NCI-H146 (cell line): ENCODE measurements around the gene WNK2.

Source experiments
- DNase-seq: peaks from one replicate; lab custom pipeline; 2025; lab: John Stamatoyannopoulos, UW

The WNK2 gene

GRCh38 chr9:93295456-93296076 lies 111.6 kb downstream of the WNK2 start:
- DNase-seq = no peak

GRCh38 chr9:93296889-93297480 lies 113.0 kb downstream of the WNK2 start:
- DNase-seq = no peak

GRCh38 chr9:93297659-93298497 lies 113.9 kb downstream of the WNK2 start:
- no peak for DNase-seq

DNA sequence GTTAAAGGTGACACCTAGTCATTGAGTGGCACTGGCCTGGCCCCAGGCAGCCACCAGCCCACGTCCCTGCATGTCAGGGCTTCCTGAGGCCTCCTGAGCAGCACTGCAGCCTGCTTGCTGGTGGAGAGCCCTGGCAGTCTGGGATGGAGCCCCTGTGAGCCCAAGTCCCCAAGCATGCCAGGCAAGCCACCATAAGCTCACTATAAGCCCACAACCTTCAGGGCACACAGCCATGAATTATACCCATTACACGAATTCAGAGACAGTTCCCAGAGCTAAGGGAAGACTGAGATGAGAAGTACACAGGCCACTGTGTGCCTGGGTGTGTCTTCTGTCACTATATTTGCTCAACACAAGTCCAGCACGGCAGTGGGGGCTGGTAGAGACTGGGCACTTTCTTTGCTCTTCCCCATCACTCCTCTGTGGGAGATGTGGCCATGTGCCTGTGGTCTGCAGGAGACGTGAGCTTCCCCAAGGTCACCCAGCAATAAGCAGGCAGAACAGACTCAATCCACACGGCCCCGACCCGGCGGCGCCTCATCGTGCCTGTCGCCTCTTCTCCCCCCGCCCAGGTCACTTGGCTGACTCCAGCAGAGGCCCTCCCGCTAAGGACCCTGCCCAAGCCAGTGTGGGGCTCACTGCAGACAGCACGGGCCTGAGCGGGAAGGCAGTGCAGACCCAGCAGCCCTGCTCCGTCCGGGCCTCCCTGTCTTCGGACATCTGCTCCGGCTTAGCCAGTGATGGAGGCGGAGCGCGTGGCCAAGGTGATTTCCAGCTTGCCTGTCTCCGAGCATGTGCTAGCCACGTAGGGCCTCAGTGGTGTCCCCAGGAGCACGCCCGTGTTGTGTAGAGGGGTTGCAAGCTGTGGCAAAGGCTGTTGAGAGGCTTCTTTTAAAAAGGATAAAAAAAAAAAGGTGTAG lies 114.8 kb downstream of the WNK2 start:
- no peak for DNase-seq

GRCh38 chr9:93299418-93300174 lies 115.7 kb downstream of the WNK2 start:
- DNase-seq = no peak

DNA sequence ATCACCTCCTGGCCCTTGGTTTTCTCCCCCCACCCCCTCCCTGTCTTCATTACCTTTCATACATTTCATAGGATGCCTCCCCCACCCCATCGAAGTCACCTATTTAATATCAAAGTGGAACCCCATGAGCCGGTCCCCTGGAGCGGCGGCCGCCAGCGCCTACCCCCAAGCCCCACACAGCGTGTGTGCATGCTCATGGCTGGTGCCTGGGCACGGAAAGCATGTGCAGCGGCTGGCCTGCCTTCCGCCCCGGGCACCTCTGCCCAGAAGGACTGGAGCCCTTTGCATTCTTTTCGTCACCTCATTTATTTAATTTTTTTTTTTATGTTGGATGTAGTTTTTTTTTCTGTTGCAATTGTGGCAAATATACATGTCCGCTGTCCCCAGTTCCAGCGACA lies 116.2 kb downstream of the WNK2 start:
- DNase-seq = no peak

DNA sequence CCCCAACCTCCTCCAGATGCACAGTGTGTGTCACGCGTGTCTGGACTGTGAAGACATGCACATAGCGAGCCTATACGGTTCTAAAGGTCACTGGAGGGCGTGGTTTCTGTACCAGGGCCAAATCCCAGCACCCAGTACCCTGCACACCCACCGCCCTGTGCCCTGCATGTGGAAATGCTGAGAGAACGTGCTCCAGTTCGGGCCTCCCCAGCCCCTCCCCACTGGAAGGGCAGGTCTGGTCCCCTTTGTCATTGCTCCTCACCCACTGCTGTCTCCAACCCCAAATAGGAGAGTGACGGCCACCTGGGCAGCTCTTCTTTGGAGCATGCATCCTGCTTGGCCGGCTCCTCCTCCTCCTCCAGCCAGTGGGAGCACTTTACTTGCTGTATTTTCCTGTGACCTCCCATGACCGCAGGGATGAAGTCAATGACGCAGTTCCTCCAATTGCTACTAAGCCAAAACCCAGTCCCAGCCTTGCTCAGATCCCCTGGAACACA lies 116.7 kb downstream of the WNK2 start:
- no peak for DNase-seq

DNA sequence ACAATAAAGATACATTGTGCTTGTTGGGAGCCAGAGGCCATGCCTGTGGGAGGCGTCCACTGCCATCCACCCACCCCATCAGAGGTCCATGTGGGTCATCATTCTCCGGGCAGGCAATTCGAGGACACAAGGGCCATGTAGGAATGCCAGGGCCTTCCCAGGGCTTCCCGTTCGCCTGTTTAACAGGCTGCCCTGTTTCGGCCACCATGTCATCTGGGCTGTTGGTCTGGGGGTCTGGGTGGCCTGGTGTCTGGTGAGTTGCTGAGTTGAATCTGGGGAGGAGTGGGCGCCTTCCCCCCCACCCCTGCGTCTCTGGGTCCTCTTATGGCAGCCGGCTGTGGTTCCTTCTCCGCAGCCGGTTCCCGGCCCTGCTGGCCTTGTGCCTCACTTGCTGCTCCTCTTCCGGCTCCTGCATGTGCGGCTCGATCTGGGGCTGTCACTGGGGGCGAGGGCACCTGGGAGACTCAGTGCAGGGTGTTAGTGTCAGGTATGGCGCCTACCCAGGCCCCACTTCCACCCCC lies 117.4 kb downstream of the WNK2 start:
- no peak for DNase-seq

DNA sequence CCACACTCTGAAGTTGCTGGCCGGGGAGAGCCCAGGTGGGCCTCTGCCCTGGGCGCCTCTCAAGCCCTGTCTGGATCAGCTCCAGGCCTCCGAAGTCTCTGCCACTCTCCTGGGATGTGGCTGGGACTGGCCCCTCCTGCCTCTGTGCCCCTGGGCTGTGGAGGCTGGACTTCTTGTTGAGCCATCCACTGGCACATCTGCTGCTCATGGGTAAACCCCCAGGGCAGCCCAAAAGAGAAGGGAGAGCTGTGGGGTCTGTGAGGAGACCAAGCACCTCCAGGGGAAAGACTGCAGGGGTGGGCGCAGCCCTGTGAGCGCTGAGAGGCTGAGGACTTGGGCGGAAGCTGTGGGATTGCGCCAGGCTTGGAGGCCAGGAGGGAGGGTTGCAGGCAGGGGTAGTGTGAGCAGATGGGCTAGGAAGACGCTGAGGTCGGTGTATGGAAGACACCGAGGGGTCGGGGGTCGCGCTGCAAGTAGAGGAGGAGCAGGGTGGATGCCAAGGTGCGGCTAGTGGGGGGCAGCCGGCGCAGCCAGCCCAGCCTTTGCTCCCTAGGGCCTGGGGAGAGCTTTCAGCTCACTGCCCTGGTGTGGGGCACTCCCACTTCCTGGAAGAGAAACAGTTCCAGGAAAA lies 118.1 kb downstream of the WNK2 start:
- DNase-seq = no peak

- peak; percentile 52 for DNase-seq
These were observed 118.8 kb downstream of the WNK2 start for GRCh38 chr9:93302586-93303257.

DNA sequence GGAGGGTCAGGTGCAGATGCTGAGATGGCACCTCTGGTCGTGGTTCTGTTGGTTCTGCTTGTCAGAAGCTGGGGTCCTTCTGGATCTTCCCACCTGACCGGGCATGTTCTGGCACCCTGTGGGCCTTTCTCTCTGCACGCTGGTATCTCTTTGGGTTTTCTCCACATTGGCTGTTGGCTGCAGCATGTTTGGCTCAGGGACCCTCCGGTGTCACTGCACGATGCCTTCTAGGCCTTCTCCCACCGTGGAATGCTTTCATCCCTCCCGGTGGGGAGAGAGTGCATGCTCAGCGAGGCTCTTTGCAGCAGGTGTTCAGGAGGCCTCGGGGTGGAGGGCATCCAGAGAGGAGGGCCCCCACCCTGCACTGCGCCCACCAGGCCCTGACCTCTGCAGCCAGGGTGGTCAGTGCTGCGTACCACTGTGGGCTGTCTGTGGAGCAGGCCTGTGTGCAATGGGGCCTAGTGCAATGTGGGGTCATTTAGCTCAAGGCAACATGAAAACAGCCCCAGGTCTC lies 119.4 kb downstream of the WNK2 start:
- no peak for DNase-seq

GRCh38 chr9:93303806-93304573 lies 120.1 kb downstream of the WNK2 start:
- DNase-seq = no peak

DNA sequence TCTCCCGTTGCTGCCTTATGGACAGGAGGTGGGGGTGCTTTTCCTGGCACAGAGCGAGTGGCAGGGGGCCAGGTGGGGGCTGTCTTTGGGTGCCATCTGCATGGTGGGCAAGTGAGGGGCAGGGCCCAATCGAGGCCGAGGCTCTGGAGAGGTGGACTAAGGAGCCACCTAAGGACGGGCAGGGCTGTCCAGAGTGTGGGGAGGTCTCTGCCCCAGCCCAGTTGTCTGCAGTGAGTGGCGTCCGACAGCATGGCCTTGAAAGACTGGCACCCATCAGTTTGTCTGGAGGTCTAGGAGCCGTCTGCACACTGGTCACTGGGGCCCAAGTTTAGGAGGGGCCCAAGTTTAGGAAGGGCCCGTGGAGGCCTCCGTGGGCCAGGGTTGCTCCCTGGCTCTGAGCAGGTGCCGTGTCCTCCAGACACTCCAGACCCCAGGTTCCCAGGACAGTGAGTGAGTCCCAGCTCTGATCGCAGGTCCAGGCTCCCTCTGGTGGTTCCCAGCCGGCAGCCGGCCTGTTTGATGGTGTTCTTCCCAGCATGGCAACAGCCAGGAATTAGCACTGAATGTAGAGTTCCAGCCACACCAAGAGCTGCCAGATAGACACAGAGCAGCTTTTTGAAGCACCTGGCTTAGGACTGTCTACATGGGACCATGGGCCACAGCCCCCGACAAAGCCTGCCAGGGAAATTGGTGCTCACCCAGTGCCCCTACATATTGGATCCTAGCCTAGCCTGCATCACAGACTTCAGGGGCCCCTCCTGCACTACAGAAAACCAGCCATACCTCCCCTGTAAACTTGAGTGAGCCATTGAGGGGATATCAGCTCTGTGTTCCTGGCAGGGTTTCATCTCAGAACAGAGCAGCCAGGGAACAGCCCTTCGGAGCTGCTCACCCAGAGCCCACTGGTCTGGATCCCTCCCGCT lies 120.9 kb downstream of the WNK2 start:
- DNase-seq = peak; percentile 10

DNA sequence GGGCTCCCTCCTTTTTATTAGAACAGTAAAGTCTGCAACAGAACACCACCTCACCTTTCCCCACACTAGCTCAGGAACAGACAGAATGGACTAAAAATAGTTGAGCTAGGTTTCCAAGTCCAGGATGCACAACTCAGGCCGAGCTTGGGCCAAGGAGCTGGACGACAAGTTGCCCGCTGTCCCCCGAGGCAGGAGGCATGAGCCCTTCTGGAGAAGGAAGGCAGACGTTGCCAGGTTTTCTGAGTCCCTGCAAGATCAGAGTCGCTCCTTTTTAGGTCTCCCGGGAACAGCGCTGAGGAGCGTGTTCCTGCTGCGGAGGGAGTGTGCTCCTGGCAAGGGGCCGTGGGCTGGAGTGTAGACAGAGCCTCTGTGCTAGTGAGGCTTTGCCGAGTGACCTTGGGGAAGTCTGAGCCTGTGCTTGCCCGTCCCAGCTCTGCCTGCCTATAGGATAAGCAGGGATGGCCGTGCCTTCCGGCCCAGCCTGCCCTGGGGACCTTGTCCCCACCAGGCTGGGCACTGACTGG lies 121.6 kb downstream of the WNK2 start:
- no peak for DNase-seq

DNA sequence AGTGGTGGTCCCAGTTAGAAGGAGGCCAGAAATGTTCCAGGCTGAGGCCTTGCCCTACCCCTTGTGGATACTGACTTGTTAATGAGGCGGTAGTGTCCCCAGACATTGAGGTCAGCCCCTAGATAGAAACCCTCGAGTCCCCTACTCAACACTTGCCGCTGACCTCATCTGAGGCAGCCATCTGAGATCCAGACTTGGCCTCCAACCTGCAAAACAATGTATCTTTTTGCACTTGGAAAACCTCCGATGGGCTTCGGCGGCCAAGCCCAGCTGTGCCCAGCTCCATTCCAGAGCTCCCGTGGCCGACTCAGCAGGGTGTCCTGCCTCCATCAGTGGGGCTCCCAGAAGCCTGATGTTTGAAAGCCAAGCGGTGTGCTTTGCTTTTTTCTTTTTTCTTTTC lies 122.1 kb downstream of the WNK2 start:
- no peak for DNase-seq

DNA sequence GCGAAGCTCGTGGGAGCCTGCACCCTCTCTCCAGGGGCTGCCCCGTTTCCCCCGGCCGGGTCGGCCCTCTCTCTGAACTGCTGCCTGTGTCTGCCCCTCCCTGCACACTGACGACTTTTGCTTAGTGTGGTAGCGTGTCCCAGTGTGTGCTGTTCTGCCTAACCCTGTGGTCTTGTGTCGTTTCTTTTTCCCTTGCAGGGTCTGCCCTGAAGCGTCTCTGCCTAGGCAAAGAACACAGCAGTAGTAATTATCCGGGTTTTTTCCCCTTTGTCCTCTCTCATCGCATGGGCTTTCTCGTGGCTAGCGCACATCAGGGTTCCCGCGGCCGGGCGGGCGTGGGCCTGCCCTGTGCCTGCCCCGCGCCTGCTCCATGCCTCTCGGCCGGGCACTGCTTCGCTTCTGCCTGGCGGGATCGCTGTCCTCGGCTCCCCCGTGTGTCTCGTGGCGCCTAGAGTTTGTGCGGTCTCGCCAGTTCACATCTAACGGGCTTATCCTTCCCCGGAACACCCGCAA lies 122.7 kb downstream of the WNK2 start:
- no peak for DNase-seq

- DNase-seq = no peak
These were observed 123.7 kb downstream of the WNK2 start for GRCh38 chr9:93307468-93308157.
